Measurements from ENCODE around the gene ADAMTSL4. TPM values are rescaled to one million over a fixed set of nuclear protein-coding genes. Genes with fewer than 3 reads are reported as not detected.
"Not testable (repeated sequence)": the region's sequence is repeated elsewhere in the genome, so short reads cannot be mapped to it uniquely, and the experiment has no call there.

ADAMTSL4 gene
- total RNA-seq, 1 experiment from 2014 or later, result 0.87 TPM

GRCh38 chr1:150601540-150601939 lies 52.3 kb downstream of the ADAMTSL4 start:
- Histone ChIP-seq H4K20me1 (ENCODE audit: low read length) (no peaks in the 10 kb centered on the region), H3K9me2 (replicated peaks; ENCODE audit: low read length) (no peaks in the 10 kb centered on the region), H3F3A (ENCODE audit: low read length, unreplicated experiment) (no peaks in the 10 kb centered on the region), H3K27ac (ENCODE audit: low read length) (no peak overlapping the region), H3K27me3 (ENCODE audit: low read length) (no peaks in the 10 kb centered on the region), H3K4me1 (ENCODE audit: insufficient read depth, low read length) (peaks cover 21% of the 10 kb centered on the region), H3K79me2 (ENCODE audit: low read length) (0 out of 2 replicates have a peak, but pooled peaks cover 3% of the 10 kb centered on the region), H2AFZ (ENCODE audit: low read length) (no peak overlapping the region), H3K9me3 (ENCODE audit: low read length) (no peaks in the 10 kb centered on the region), H3K4me3 (ENCODE audit: low read length) (no peak overlapping the region), H3K4me2 (ENCODE audit: low read length) (no peak overlapping the region), H3K9ac (ENCODE audit: low read length) (no peak overlapping the region), H3K36me3 (ENCODE audit: low read depth, low read length) (no peaks in the 10 kb centered on the region)
- intact Hi-C loops (cut with micrococcal nuclease), result no loop called here
- no peak for DNase-seq
- POLR2A ChIA-PET (ENCODE audit: unreplicated experiment), result no interaction called here
- CTCF ChIA-PET, result no interaction called here
- TF ChIP-seq CTCF (conservative IDR thresholded peaks at IDR 0.05; ENCODE audit: low read depth, low read length), result no peak
- no peak for TF ChIP-seq EZH2phosphoT487 (IDR thresholded peaks at IDR 0.05; ENCODE audit: borderline replicate concordance, low read length)
- TF ChIP-seq EZH2 (IDR thresholded peaks at IDR 0.05; ENCODE audit: low read length, unreplicated experiment), result no peak
- BruUV-seq (replicated peaks), result no TSS peak
- no peak for ATAC-seq

DNA sequence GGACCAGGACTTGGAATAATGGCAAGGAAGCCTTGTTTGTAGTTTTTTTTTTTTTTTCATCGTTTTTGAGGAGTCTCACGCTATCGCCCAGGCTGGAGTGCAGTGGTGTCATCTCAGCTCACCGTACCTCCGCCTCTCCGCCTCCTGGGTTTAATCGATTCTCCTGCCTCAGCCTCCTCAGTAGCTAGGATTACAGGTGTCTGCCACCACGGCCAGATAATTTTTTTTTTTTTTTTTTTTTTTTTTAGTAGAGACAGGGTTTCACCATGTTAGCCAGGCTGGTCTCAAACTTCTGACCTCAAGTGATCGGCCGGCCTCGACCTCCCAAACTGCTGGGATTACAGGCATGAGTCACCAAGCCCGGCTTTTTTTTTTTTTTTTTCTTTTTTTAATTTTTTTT lies 53.2 kb downstream of the ADAMTSL4 start:
- ATAC-seq; BruUV-seq (replicated peaks); H3K9me3 ChIP-seq (ENCODE audit: low read length); H3K79me2 ChIP-seq (ENCODE audit: low read length); H3K4me3 ChIP-seq (ENCODE audit: low read length); H4K20me1 ChIP-seq (ENCODE audit: low read length); H3K36me3 ChIP-seq (ENCODE audit: low read depth, low read length); H3K9ac ChIP-seq (ENCODE audit: low read length); H3K4me2 ChIP-seq (ENCODE audit: low read length); H3F3A ChIP-seq (ENCODE audit: low read length, unreplicated experiment); H3K27me3 ChIP-seq (ENCODE audit: low read length); CTCF ChIA-PET; H3K27ac ChIP-seq (ENCODE audit: low read length); DNase-seq; H2AFZ ChIP-seq (ENCODE audit: low read length); H3K9me2 ChIP-seq (replicated peaks; ENCODE audit: low read length); intact Hi-C loops (cut with micrococcal nuclease): not testable (repeated sequence)
- POLR2A ChIA-PET (ENCODE audit: unreplicated experiment), result interaction anchor here (1.4 kb wide), 1 partner anchor 23 kb away, joined by 11 read pairs; the partner anchor contains the start of gene MCL1
- peaks cover 19% of the 10 kb centered on the region for H3K4me1 ChIP-seq (ENCODE audit: insufficient read depth, low read length)

- Histone ChIP-seq H3K9me2 (replicated peaks; ENCODE audit: low read length) (no peaks in the 10 kb centered on the region), H2AFZ (ENCODE audit: low read length) (no peak overlapping the region), H3K27ac (ENCODE audit: low read length) (peak overlapping the region; percentile 92), H3F3A (ENCODE audit: low read length, unreplicated experiment) (no peaks in the 10 kb centered on the region), H4K20me1 (ENCODE audit: low read length) (no peaks in the 10 kb centered on the region), H3K36me3 (ENCODE audit: low read depth, low read length) (no peaks in the 10 kb centered on the region), H3K27me3 (ENCODE audit: low read length) (no peaks in the 10 kb centered on the region), H3K9me3 (ENCODE audit: low read length) (no peaks in the 10 kb centered on the region), H3K4me2 (ENCODE audit: low read length) (0 out of 2 replicates have a peak overlapping the region, but pooled peaks have one; percentile 40), H3K4me1 (ENCODE audit: insufficient read depth, low read length) (peaks cover 19% of the 10 kb centered on the region), H3K4me3 (ENCODE audit: low read length) (no peak overlapping the region), H3K9ac (ENCODE audit: low read length) (peak overlapping the region; percentile 70), H3K79me2 (ENCODE audit: low read length) (0 out of 2 replicates have a peak, but pooled peaks cover 3% of the 10 kb centered on the region)
- DNase-seq (no peak), ATAC-seq (no peak)
- TF ChIP-seq CTCF (conservative IDR thresholded peaks at IDR 0.05; ENCODE audit: low read depth, low read length) (no peak), EZH2 (IDR thresholded peaks at IDR 0.05; ENCODE audit: low read length, unreplicated experiment) (no peak), EZH2phosphoT487 (IDR thresholded peaks at IDR 0.05; ENCODE audit: borderline replicate concordance, low read length) (no peak)
- POLR2A ChIA-PET (ENCODE audit: unreplicated experiment), result interaction anchor here (1.4 kb wide), 1 partner anchor 24 kb away, joined by 11 read pairs; the partner anchor contains the start of gene MCL1
- intact Hi-C loops (cut with micrococcal nuclease), result loop anchor here (2.0 kb wide), 1 partner anchor 25 kb away; the partner anchor contains the start of gene MCL1
- CTCF ChIA-PET, result no interaction called here
- no TSS peak for BruUV-seq (replicated peaks)
Observed at GRCh38 chr1:150603711-150604110, 54.5 kb downstream of the ADAMTSL4 start.

Measured in PC-3 (cell line).